Astrocyte (in vitro differentiated cells and primary cell): ENCODE measurements around the gene SCLY. TPM values are rescaled to one million over a fixed set of nuclear protein-coding genes. Genes with fewer than 3 reads are reported as not detected.

Source experiments
- DNase-seq: peaks from one replicate; pipeline ENCODE4 v3.0.0-alpha.2; 2010; ENCODE audit warnings: low read depth
- FAIRE-seq: peaks from 2 replicates; lab custom pipeline; 2011; peaks lifted over from hg19 to GRCh38; lab: Jason Lieb, UNC
- H2AFZ ChIP-seq: 2 replicates; pipeline ENCODE4 v1.6.0; 2012; ENCODE audit warnings: low read depth, low read length, inconsistent platforms
- H3K27ac ChIP-seq: 2 replicates; pipeline ENCODE4 v1.5.1; 2011; ENCODE audit warnings: low read depth, low read length, inconsistent platforms
- H3K27me3 ChIP-seq: 2 replicates; pipeline ENCODE4 v1.6.0; 2011; ENCODE audit warnings: low read length, inconsistent platforms; ENCODE audit not compliant: insufficient read depth
- H3K36me3 ChIP-seq: 2 replicates; pipeline ENCODE4 v1.5.1; 2011; ENCODE audit warnings: low read length, inconsistent platforms; ENCODE audit not compliant: insufficient read depth
- H3K4me1 ChIP-seq: 2 replicates; pipeline ENCODE4 v1.5.1; 2011; ENCODE audit warnings: low read length, inconsistent platforms; ENCODE audit not compliant: insufficient read depth
- H3K4me2 ChIP-seq: 2 replicates; pipeline ENCODE4 v1.6.0; 2012; ENCODE audit warnings: low read length, inconsistent platforms
- H3K4me3 ChIP-seq: 2 replicates; pipeline ENCODE4 v1.5.1; 2011; ENCODE audit warnings: low read depth, mild to moderate bottlenecking, low read length, inconsistent platforms; ENCODE audit not compliant: insufficient read depth
- H3K79me2 ChIP-seq: 2 replicates; pipeline ENCODE4 v1.6.0; 2012; ENCODE audit warnings: mild to moderate bottlenecking, low read length, inconsistent platforms; ENCODE audit not compliant: insufficient read depth
- H3K9ac ChIP-seq: 2 replicates; pipeline ENCODE4 v1.6.0; 2012; ENCODE audit warnings: mild to moderate bottlenecking, low read length, inconsistent platforms
- H3K9me3 ChIP-seq: 2 replicates; pipeline ENCODE4 v1.5.1; 2012; ENCODE audit warnings: low read depth, mild to moderate bottlenecking, low read length, inconsistent platforms; ENCODE audit not compliant: insufficient read depth
- H4K20me1 ChIP-seq: 2 replicates; pipeline ENCODE4 v1.6.0; 2012; ENCODE audit warnings: low read length, inconsistent platforms; ENCODE audit not compliant: insufficient read depth
- H3K27ac Mint-ChIP-seq: one replicate; pipeline ENCODE4 v1.8.0; 2021; ENCODE audit warnings: mild to moderate bottlenecking, mixed read lengths; ENCODE audit not compliant: unreplicated experiment
- H3K27me3 Mint-ChIP-seq: one replicate; pipeline ENCODE4 v1.8.0; 2021; ENCODE audit warnings: low read depth, mixed read lengths; ENCODE audit not compliant: unreplicated experiment
- H3K36me3 Mint-ChIP-seq: one replicate; pipeline ENCODE4 v1.8.0; 2021; ENCODE audit warnings: low read depth, mixed read lengths; ENCODE audit not compliant: unreplicated experiment
- H3K4me1 Mint-ChIP-seq: one replicate; pipeline ENCODE4 v1.8.0; 2021; ENCODE audit warnings: low read depth, mixed read lengths; ENCODE audit not compliant: unreplicated experiment
- H3K4me3 Mint-ChIP-seq: one replicate; pipeline ENCODE4 v1.8.0; 2021; ENCODE audit warnings: mild to moderate bottlenecking, moderate library complexity, mixed read lengths; ENCODE audit not compliant: unreplicated experiment
- H3K9me3 Mint-ChIP-seq: one replicate; pipeline ENCODE4 v1.8.0; 2021; ENCODE audit warnings: mild to moderate bottlenecking, mixed read lengths; ENCODE audit not compliant: unreplicated experiment
- CTCF ChIP-seq: IDR thresholded peaks from 2 replicates; pipeline ENCODE4 v1.5.1; 2011; ENCODE audit warnings: low read depth, mild to moderate bottlenecking, inconsistent platforms, low read length, moderate library complexity; ENCODE audit not compliant: insufficient read depth
- EZH2 ChIP-seq: IDR thresholded peaks from 2 replicates; pipeline ENCODE4 v1.6.1; 2012; ENCODE audit warnings: mild to moderate bottlenecking, low read length, inconsistent platforms; ENCODE audit not compliant: insufficient read depth
- total RNA-seq: library from RNA; stranded (reverse); gene quantifications from 2 replicates; pipeline ENCODE4 v1.2.1, GENCODE V29; 2021

SCLY gene
- total RNA-seq, 1 donor from 2014 or later = 15.4 TPM

GRCh38 chr2:238108423-238109183 lies 47.8 kb downstream of the SCLY start:
- H4K20me1 ChIP-seq = no peaks in the 10 kb centered on the region
- Mint-ChIP-seq H3K4me3 (no peak overlapping the region), H3K27me3 (peaks cover 8% of the 10 kb centered on the region), H3K9me3 (peaks cover 11% of the 10 kb centered on the region), H3K36me3 (no peaks in the 10 kb centered on the region), H3K4me1 (peaks cover 4% of the 10 kb centered on the region), H3K27ac (no peak overlapping the region)
- TF ChIP-seq EZH2 (no peak), CTCF (no peak)
- H2AFZ ChIP-seq = no peak overlapping the region
- H3K4me2 ChIP-seq = no peak overlapping the region
- DNase-seq (no peak), FAIRE-seq (no peak)
- H3K9me3 ChIP-seq = peaks cover 6% of the 10 kb centered on the region
- no peak overlapping the region for H3K27ac ChIP-seq
- H3K4me1 ChIP-seq = no peaks in the 10 kb centered on the region
- H3K79me2 ChIP-seq = no peaks in the 10 kb centered on the region
- no peak overlapping the region for H3K4me3 ChIP-seq
- no peak overlapping the region for H3K9ac ChIP-seq
- H3K27me3 ChIP-seq = peaks cover 2% of the 10 kb centered on the region
- H3K36me3 ChIP-seq = no peaks in the 10 kb centered on the region

DNA sequence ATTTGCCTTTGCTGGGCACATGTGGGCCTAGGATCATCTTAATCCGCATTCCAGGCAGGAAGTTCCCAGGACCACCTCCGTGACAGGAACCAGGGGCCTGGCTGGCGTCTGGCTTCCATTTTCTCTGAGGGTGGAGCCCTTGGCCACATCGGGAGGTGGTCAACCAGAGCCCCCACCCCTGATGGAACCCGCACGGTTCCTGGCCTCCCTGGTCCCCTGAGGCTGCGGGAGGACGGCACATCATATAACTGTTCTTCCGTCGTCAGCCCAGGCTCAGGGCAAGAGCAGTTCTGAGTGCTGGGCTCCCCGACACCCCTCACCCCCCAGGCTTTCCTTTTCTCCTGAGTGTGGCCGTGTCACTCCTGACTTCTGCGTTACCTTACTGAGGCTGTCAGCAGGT lies 52.8 kb downstream of the SCLY start:
- Histone ChIP-seq H3K36me3 (no peaks in the 10 kb centered on the region), H3K4me3 (no peak overlapping the region), H3K4me2 (no peak overlapping the region), H3K27me3 (peaks cover 2% of the 10 kb centered on the region), H2AFZ (no peak overlapping the region), H3K27ac (no peak overlapping the region), H3K9ac (no peak overlapping the region), H3K79me2 (no peaks in the 10 kb centered on the region), H3K4me1 (peaks cover 3% of the 10 kb centered on the region), H3K9me3 (peaks cover 9% of the 10 kb centered on the region), H4K20me1 (no peaks in the 10 kb centered on the region)
- H3K36me3 Mint-ChIP-seq = peaks cover 4% of the 10 kb centered on the region
- no peak overlapping the region for H3K27ac Mint-ChIP-seq
- peaks cover 18% of the 10 kb centered on the region for H3K9me3 Mint-ChIP-seq
- H3K27me3 Mint-ChIP-seq = peaks cover 22% of the 10 kb centered on the region
- H3K4me1 Mint-ChIP-seq = peaks cover 2% of the 10 kb centered on the region
- no peak for TF ChIP-seq EZH2
- TF ChIP-seq CTCF = no peak
- no peak overlapping the region for H3K4me3 Mint-ChIP-seq
- DNase-seq (no peak), FAIRE-seq (no peak)

- Mint-ChIP-seq H3K4me1 (no peaks in the 10 kb centered on the region), H3K27me3 (peaks cover 22% of the 10 kb centered on the region), H3K36me3 (peaks cover 4% of the 10 kb centered on the region), H3K9me3 (peaks cover 18% of the 10 kb centered on the region), H3K27ac (no peak overlapping the region), H3K4me3 (no peak overlapping the region)
- Histone ChIP-seq H3K4me1 (peaks cover 3% of the 10 kb centered on the region), H3K4me2 (no peak overlapping the region), H3K79me2 (no peaks in the 10 kb centered on the region), H3K4me3 (no peak overlapping the region), H3K9me3 (peaks cover 12% of the 10 kb centered on the region), H3K27ac (no peak overlapping the region), H3K27me3 (peaks cover 2% of the 10 kb centered on the region), H3K36me3 (no peaks in the 10 kb centered on the region), H4K20me1 (no peaks in the 10 kb centered on the region), H2AFZ (no peak overlapping the region), H3K9ac (no peak overlapping the region)
- DNase-seq (no peak), FAIRE-seq (no peak)
- TF ChIP-seq EZH2 = no peak
- TF ChIP-seq CTCF = no peak
These were observed 53.6 kb downstream of the SCLY start for GRCh38 chr2:238114331-238114841.
